GM19395 (cell line): ENCODE data around the gene PRELID1.
"Not testable (repeated sequence)": the region's sequence is repeated elsewhere in the genome, so short reads cannot be mapped to it uniquely, and the experiment has no call there.

Source experiments
- ATAC-seq: cut with Tn5 transposase; IDR thresholded peaks from one replicate; pipeline ENCODE4 v1.9.1; 2021; ENCODE audit warnings: mild to moderate bottlenecking, moderate library complexity; ENCODE audit not compliant: unreplicated experiment

PRELID1 gene

DNA sequence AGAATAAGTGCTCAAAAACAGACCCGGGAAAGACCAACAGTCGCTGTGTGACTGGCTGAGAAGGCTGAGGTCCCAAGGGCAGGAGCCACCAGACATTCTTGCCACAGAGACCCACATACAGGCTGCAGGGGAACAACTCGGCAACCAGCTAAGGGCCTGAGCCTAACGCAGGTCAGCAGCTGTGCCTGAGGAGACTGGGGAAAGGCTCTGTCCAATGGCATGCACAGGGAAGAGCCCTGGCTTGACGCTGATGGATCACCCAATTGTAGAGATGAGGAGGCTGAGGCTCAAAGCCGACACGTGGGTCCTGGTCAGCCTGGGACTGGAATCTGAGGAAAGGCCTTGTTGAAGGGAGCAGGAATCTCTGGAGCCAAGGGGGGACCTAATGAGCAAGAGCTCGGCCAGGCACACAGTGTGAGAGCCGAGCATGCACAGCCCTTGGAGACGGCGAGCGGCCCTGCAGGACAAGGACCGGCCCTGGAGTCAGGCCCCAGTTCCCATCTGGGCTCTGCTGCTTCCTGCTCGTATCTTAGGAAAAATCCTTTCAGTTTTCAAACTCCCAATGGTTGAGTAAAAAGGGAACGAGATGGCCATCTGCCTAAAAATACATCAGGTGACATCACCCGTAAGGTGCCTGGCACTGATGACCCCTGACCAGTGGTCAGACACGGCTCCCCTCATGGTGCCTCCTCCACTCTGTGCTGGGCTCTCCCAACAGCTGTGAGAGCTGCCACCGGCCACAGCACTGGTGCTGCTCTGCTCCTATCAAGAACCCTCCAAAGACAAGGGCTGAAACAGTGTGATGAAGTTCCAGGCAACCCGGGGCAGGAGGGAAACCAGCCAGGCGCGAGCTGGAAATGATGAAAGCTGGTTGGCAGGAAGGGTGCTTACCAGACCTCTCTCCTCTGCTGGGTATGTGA lies 31.4 kb downstream of the PRELID1 start:
- no peak for ATAC-seq

DNA sequence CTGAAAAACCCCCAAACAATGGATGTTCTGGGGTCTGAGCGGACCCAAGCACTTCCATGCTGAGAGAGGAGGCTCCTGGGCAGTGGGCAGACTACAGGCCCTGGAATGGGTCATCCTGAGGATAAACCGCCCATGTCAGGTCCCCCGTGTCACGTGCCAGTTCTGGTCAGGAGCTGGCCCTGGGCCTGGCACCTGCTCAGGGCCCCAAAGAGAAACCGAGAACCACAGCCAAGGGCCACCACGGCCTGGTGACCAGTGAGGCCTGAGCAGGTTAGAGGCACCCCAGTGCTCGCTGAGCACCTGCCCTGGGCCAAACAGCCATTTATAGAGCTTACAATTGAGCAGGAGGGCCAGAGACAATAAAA lies 32.1 kb downstream of the PRELID1 start:
- ATAC-seq = no peak

DNA sequence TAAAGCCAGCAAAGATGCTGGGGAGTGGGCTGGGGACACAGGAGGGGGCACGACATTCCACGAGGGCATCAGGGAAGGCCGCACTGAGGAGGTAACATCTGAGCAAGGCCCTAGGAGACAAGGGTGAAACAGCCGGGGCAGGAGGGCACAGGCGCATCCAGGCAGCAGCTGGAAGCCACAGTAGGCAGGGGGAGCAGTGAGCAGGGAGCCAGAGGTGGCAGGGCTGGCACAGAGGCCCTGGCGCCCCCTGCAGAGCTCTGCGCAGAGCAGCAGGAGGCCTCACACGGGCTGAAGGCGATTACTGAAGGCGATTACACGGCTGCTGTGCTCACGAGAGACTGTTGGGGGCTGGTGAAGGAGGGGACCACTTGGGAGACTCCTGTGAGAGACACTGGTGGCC lies 32.5 kb downstream of the PRELID1 start:
- no peak for ATAC-seq

DNA sequence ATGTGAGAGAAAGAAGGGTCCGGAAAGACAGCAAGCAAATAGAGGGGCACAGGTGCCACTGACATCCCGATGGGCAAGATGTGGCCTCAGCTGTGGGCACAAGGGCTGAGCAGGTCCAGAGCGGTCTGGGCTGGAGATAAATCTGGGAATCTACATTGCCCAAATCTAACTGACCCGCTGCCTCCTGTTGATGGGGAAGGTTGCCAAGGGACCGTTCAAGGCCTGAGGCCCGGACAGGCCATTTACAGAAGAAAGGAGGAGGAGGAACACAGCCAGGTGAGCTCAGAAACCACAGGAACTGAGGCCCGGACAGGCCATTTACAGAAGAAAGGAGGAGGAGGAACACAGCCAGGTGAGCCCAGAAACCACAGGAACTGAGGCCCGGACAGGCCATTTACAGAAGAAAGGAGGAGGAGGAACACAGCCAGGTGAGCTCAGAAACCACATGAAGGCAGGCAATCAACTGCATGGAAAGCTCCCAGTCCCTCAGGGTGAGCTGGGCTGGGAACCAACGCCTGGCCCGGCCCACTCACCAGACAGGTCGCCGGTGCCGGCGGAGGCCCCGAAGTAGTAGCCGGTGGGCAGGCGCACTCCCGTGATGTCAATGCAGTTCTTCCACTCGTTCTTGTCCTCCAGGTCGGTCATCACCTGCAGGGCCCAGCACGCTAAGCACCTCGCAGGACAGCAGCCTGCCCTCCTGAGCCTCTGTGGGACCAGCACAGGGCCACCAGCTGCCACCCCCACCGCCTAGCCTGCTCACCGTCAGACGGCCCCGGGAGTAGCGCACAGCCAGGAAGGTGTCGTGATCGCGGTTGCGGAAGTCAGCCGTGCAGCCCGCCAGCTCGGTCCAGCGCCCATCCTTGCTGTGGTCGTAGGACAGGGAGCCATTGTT lies 33.2 kb downstream of the PRELID1 start:
- ATAC-seq = no peak

DNA sequence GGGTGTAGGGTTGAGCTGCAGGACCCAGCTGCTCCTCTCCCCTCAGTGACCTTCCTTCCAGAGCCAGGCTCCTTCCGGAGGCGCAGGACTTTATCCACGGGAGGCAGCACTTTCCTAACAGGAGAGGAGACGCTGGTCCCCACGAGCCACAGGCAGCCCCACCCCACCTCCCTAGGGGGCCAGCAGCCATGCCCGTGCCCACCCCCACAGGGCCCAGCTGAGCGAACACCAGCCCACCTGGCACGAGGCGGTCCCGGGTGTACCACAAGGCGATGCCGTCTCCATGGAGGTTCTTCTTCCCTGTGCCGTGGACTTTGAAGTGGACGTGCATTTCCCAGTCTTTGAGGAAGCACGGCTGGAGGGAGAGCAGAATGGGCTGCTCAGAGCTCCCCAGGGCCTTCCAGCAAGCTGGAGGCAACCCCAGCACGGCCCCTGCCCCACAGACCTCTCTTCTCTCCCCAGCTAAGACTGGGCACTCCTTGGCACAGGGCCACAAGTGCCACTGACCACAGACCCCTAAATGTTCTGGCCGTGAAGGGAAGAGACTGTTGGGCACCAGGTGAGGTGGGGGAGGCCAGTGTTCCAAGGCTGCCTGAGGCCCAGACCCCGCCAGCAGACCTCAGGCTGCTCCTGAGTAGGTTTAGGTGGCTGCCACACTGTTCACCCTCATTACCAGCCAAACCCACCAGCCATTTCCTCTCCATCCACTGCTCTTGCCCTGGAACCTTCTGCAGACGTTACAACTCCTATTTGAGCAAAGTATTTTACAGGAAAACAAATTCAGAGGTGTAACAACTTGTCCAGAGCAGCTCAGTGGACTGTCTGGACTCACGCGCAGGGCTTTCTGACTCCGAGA lies 34.9 kb downstream of the PRELID1 start:
- ATAC-seq = no peak

DNA sequence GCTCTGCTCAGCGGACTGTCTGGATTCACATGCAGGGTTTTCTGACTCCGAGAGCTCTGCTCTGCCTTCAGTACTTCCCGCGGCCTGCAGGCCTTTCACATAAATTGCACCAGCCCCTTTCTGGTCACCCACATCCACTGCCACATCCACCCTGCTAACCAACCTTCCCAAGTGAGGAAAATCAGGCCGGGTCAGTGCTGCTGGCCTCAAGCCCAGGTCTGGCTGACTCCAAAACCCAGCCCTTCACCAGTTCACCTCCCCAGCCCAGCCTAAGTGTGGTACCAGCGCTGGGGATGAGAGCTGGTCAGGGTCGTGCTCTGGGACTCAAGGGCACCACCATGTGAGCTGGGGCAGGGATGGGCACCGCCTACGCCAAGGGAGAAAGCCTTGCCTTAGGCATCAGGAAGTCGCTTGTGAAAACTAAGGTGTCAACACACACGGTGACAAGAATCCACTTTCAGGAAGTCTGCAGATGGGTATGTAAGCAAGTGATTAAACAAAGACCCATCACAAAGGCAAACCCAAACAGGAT lies 35.6 kb downstream of the PRELID1 start:
- ATAC-seq = no peak

DNA sequence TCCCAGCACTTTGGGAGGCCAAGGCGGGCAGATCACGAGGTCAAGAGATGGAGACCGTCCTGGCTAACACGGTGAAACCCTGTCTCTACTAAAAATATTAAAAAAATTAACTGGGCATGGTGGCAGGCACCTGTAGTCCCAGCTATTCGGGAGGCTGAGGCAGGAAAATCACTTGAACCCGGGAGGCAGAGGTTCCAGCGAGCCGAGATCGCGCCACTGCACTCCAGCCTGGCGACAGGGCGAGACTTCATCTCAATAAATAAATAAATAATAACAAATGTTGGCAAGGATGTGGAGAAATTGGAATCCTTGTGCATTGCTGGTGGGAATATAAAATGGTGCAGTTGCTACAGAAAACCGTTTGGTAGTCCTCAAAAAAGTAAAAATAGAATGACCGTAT lies 39.4 kb downstream of the PRELID1 start:
- not testable (repeated sequence) for ATAC-seq

DNA sequence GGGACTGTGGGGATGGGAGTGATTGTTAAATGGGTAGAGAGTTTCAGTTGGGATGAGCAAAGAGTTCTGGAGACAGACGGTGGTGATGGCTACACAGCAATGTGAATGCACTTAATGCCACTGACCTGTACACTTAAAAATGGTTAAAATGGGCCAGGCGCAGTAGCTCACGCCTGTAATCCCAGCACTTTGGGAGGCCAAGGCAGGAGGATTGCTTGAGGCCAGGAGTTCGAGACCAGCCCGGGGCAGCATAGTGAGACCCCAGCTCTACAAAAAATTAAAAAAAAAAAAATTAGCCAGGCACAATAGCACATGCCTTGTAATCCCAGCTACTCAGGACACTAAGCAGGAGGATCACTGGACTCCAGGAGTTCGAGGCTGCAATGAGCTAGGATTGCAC lies 40.2 kb downstream of the PRELID1 start:
- no peak for ATAC-seq

DNA sequence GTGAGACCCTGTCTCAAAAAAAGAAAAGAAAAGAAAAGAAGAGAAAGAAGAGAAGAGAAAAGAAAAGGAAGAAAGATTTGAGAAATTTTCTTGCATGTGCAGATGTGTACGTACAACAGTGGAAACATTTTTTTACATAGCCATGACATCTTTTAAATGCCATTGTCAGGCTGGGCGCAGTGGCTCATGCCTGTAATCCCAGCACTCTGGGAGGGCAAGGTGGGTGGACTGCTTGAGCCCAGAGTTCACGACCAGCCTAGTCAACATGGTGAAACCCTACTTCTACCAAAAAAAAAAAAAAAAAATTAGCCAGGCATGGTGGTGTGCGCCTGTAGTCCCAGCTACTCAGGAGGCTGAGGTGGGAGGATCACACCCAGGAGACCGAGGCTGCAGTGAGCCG lies 41.3 kb downstream of the PRELID1 start:
- no peak for ATAC-seq

DNA sequence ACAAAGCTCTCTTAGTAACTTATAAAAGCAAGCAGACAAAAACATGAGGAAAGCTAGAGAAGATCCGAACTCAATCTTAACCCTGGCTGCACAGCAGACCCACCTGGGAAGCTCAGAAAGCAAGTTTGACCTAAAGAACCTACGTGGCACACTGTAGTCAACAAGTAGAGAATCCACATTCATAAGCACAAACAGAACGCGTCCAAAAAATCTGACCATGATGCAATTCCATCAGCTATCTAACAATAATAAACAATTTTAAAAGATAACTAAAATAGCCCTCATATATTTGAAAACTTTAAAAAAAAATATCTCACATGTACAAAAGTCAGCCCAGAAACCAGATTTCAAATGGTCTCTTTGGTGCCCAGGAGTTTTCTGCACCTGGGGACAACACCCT lies 43.2 kb downstream of the PRELID1 start:
- no peak for ATAC-seq

DNA sequence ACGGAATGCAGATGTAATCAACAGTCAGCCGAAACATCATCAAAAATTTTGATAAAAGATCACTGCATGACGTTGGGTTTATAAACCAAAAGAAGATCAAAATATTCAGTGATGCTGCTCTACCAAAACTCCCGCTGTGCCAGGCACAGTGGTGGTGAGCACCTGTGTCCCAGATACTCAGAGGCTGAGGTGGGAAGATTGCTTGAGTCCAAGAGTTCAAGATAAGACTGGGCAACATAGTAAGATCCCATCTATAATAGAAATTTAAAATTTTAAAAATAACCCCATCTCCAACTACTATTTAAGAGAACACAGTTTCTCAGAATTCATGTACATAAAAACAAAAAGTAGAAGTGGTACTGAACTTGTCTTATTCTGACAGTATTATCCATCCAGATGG lies 44.1 kb downstream of the PRELID1 start:
- no peak for ATAC-seq

DNA sequence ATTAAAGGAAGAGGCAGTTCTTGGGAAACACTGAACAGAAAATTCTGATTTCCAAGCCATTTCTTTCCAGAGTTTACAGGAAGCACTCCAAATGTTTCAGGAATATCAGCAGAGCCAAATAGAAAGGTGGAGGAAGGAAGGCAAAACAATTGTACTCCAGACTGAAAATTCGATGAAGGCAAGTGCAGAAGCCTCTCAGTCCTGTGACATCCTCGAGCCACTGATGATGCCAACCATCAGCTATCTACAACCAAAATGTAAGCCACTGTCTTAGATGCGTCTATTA lies 45.7 kb downstream of the PRELID1 start:
- no peak for ATAC-seq

DNA sequence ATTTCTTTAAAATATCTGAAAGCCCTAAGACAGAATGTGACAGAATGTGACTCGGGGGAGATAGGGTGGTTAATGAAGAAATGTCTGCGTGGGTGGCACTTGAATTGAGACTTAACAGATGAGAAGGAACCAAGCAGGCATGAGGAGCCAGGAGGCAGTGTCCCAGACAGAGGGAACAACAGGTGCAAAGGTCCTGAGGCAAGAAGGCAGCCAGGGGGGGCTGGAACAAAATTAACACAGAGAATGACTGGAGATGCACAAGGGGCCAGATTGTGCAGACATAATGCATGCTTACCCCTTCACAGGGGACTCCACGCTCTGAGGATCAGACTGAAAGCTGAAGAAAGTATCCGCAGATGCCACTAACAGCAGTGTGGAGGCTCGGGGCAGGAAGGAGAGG lies 46.2 kb downstream of the PRELID1 start:
- ATAC-seq = no peak

DNA sequence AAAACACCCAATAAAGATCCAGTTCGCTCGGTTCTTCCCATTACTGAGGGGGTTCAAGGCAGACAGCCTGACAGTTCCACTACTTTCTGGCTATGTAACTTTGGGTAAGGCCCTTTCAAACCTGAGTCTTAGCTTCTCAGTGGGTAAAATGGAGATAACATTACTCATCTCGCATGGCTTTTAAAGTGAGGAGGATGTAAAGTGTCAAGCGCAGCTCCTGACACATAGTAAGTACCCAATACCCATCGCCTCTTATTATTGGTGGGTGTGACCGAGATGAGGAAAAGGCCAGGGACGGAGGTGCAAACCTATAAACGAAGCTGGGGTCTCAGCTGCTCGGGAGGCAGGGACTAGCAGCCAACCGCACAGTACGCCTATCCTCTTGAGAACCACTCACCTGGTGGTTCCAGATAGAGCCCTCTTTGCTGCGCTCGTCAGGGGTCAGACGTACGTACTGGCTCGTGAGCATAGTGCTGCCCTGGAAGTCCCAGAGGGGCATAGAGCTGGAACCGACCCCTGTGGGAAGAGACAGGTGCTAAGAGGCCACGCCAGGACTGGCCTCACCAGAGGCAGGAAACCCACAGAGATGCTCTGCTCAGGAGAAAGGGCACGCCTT lies 47.3 kb downstream of the PRELID1 start:
- ATAC-seq = peak; percentile 13

DNA sequence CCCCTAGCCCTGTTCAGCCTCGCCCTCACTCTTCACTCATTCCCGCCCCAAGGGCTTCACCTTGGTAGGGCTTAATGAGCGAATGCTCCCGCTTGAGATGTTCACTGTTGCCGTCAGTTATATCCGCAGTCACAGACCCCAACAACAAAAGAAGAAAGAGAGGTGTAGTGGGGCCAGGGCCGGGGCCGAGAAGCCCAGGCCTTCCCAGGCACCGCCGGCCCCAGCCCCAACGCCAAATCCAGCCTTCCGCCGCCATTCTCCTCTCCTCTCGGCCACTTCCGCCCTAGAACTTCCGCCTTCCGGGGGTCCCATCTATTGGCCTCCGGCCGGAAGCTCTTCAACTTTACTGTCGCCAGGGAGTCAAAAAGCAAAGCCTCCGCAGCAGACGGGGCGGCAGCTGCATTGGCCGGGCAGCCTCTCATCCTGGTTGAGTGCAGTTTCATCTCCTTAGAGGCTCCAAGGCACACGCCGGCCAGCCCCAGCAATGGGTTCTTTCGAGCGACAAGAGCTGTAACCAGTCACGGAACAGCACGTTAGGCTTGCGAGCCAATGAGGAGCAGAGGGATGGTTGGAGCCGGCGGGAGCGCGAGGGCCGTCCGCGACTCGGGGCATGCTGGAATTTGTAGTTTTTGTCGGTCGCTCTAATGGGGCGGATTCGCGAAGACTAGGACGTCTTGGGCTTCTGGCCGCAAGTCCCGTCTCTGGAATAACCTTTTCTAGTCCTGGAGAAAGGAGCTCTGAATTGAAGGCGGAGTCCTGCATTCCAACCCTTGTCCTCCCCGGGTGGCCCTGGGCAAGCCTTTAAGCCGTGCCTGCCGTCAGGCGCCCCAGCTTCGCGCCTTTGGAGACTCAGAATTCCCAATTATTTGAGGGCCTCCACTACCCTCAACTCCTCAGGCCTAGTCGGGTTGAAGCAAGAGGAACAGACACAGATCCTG lies 48.1 kb downstream of the PRELID1 start, which contains the start of gene LMAN2:
TSS of gene LMAN2 (minus strand) at position 277 of the 938 bp plus-strand sequence. CDS start at position 256, 21 bp downstream.
- peak; percentile 97 for ATAC-seq

DNA sequence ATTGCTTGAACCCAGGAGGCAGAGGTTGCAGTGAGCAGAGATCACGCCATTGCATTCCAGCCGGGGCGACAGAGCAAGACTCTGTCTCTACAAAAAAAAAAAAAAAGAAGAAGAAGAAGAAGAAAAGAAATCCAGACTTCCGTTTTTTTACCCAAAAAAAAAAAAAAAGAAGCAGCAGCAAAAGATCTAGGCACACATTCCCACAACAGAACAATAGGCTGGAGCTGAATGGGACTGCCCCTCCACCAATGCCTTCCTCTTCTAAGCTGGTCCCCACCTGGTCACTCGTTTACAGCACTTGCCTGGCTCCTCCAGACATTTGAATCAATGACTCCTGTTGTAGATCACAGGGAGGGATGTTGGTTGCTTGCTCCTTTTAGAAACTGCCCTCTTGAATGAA lies 49.5 kb downstream of the PRELID1 start:
- no peak for ATAC-seq

DNA sequence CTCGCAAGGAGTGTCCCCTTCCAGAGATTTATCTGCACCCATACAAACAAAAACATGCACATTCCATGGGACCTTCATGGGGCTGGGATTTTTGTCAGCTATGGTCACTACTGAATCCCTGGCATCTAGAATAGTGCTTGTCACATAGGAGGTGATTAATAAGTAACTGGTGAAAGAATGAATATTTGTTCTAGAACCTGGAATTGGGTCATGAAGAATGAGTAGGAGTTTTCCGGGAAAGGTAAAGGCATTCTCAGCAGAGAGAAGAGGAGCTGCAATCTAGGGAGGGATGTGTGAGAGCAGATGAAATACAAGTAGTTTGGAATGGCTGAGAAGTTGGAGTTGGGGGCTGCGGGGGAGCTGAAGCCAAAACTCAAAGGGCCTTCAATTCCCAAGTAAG lies 50.7 kb downstream of the PRELID1 start:
- ATAC-seq = no peak

DNA sequence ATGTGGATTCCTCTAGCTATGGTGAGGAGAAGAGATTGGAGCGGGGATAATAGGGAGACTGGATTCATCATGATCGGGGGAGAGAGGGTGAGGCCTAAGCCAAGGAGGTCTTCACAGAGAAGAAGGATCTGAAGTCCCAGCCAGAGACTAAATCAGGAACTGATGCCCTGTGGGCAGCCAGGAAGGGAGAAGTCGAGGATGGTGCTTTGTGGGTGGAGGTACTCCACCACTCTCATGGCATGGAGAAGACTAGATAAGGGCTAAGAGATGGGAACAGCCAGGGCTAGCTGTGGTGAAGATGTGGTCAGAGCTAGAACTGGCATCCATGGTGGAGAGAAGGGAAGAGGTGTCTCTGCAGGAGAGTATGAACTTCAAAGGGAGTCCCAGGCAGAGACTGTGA lies 51.1 kb downstream of the PRELID1 start:
- ATAC-seq = no peak

DNA sequence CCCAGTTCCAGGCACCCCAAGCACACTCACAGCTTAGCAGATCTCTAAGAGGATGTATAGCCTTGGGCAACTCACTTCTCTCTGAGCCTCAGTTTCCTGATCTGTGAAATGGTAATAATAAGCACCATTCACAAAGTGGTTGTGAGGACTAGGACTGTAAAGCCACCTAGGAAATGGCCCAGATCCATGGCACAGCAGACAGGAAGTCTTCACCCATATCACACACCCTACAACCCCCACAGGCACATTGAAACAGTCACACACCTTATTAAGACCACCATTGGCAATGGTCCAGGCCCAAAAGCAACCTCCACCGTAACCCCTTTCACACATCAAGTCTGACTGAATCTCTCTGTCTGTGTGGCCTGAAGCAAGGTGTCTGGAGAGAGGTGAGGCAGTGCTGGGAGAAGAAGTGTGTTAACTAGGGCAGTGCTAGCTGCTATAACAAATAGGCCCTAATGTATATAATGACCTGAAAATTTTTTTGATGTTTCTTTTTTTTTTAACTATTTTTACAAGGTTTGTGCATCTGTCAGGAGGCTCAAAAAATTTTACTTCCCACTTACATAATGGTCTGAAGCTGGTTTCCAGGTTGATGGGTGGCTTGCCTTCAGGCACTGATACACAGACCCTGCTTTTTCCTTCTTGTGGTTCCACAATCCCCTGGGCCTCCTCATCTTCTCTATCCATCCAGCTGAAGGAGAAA lies 51.7 kb downstream of the PRELID1 start:
- no peak for ATAC-seq
